HuH-7.5 (cell line): ENCODE data around the gene ETFA.

Experiments used
- DNase-seq: peaks from one replicate; pipeline ENCODE4 v3.0.0; 2011; ENCODE audit warnings: low spot score

The ETFA gene

GRCh38 chr15:76340198-76340802 is 29.0 kb upstream of the ETFA start:
- peak; percentile 45 for DNase-seq

GRCh38 chr15:76339305-76340197 is 28.3 kb upstream of the ETFA start:
- peak; percentile 24 for DNase-seq

DNA sequence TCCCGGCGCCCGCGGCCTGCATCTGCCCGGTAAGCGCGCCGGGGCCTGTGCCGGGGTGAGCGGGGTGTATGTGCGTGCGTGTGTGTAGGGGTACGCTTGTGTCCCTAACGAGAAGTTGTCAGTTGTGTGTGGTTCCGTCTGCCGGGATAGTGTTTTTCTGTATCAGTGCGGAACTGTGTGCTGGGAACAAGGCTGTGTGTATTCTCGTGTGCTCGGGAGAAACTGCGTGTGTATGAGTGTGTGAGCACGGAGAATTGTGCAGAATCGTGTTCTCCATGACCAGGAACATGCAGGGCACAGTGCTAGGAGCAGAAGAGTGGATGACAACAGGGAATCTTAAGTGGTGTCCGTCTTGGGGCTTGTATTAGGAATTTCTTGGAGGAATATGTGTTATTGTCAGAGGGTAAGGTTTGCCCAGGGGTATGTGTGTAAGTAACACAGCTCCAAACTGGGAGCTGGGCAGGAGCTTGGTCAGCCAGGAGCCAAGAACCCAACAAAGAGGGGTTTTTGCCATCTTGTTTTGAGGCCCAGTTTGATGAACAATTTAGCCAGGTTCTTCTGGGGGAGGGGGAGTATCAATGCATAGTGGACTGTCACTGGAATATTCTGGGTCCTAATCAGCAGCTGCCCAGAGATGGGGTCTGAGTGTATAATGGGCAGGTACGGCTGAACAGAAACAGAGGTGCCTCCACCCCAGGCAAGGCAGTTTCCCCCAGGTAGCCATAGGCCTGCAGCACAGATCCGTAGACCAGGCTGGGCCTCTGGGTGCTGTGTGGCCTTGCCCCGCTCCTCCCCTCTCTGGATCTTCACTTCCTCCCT is 27.4 kb upstream of the ETFA start:
- DNase-seq, result peak; percentile 39

DNA sequence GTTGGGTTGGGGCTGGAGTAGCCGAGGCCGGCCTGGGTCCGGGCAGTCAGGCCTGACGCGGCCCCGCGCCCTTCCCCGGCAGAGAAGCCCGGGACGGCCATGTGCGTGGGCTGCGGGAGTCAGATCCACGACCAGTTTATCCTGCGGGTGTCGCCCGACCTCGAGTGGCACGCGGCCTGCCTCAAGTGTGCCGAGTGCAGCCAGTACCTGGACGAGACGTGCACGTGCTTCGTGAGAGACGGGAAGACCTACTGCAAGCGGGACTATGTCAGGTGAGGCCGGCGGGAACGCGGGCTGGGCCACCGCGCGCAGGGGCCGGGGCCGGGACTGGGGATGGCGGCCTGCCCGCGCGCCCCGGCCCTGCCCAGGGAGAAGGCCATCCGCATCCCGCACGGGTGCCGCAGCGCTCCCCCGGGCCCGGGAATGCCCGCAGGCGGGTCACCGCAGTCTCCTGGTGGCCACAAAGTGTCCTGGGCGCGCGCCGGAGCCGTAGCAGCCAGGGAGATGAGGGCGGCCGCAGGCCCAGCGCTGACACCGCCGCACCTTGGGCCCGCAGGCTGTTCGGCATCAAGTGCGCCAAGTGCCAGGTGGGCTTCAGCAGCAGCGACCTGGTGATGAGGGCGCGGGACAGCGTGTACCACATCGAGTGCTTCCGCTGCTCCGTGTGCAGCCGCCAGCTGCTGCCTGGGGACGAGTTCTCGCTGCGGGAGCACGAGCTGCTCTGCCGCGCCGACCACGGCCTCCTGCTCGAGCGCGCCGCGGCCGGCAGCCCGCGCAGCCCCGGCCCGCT is 26.6 kb upstream of the ETFA start:
- peak; percentile 59 for DNase-seq

DNA sequence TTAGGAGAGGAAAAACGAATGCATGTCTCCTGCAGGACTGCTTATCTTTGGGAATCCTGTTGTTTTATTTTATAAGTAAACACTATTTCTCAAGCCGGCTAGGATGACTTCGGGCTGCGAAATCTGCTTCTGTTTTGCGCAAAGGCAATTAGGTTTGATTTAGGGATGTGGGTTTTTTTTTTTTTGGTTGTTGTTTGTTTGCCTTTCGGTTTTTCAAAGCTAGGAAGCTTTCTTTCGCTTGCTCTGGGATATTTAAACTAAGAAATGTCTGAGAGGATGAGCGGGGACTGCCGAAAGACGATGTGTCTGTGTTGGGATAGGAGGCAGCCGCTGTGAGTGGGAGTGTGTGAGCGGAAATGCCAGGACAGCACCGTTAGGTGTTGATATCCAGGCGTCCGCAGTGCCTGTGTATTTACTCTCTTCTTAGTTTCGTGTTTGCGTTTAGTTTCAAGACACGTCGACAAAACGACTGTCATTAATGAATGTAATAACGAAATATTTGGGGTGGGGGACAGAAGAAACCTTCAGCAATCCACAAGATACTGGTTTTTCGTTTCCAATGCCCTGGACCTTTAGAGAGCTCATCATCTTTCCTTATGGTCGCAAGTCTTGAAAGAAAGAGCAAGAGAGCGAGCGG is 25.9 kb upstream of the ETFA start:
- peak; percentile 98 for DNase-seq

DNA sequence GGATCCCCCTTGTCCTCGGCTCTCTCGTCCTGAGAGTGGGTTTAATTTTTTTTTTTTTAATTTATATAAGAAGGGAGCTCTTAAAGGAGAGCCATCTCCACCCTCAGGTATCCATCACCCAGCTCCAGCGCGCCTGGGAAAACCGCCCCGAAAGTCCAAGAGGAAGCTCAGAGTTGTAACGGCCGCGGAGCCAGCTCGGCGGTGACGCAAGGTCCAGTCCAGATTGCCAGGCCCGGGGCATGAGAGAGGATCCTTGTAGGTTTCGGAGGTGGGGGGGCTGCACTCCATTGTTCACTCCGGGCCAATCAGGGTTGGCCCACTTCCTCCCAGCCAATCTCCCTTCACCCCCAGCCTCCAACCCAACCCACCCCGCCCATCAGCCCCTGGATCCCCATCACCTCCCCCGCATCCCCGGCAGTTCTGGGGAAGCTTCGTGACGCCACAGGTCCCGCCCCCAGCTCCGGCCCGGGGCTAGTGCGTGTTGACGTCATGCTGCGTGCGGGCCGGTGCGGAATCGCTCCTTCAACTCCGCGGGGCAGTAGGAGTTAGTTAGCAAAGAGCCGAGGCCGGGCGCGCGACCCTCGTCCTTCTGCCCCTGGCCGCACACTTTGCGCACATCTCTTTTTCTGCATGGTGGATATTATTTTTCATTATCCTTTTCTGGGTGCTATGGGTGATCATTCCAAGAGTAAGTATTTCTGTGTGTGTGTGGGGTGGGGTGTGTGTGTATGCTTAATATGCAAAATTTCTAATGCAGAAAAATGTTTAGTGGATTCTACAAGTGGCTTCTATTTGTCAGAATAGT is 25.2 kb upstream of the ETFA start, which contains the start of gene ISL2:
Gene ISL2 (plus strand): TSS at position 520 of the 805 bp plus-strand sequence. CDS start 111 bp downstream, at position 631.
- DNase-seq, result peak; percentile 100

- peak; percentile 75 for DNase-seq
These were observed 24.3 kb upstream of the ETFA start for GRCh38 chr15:76335307-76336253.

GRCh38 chr15:76334438-76335306 is 23.4 kb upstream of the ETFA start:
- DNase-seq, result no peak

DNA sequence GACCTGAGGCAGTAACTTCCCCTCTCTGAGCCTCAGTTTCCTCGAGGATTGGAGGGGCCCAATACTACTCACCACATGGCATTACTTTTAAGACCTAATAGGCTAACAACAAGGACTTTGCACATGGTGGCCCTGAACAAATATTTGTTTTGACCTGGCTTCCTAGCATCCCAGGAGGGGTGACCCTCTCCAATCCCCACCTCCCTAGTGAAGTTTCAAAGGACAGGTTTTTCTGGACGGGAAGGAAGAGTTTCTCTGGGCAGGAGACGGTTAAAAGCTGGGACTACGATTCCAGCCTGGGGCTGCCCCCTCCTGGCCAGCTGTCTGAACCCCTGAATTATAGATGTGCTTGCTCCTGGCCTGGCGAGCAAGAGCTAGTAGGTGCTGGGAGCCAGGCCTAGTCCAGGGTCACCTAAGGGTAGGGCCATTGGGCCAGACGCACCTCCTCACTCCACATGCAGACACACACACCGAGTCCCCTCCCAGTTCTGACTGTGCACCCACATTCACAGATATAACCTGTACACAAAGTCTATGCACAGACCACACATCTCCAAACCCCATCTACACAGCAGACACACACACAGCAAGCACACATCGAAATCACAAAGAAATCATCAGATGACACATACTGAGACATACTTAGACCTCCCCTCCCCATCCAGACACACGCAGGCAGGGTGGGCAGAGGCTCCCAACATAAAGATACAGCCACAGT is 22.6 kb upstream of the ETFA start:
- DNase-seq, result peak; percentile 88

DNA sequence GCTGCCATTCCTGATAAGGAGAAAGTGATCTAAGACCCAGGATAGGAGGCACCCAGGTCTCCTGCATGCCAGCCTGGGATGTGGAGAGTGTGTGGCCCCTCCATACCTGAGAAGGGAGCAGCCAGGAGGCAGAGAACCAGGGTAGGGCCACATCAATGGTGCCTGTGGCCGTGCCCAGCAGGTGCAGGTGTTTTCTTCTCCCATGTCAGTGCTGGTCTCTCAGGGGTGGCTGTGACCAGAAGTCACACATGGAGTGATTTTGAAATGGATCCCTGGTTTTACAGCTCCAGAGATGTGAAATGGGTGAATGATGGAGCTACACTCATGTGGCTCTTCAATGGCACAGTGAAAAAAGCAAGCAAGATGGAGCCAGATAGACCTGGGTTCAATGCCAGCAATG is 22.0 kb upstream of the ETFA start:
- no peak for DNase-seq

DNA sequence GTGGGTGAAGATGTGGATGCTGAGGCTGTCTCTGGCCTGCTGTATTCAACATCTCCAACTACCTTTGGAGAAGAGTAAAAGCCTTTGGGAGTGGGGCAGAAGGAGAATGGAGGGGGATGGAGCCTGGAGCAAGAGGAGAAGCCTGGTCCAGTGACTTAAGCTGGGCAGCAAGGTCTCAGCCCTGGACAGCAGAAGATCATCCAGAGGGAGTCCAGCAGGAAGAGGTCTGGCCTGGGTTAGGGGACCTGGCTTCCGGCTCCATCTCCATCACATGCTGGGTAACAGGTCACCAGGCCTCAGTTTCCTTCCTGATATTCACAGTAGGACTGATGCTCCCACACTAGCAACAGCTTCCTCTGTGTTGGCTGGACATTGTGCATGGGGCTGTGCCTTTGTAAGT is 21.5 kb upstream of the ETFA start:
- DNase-seq, result no peak

DNA sequence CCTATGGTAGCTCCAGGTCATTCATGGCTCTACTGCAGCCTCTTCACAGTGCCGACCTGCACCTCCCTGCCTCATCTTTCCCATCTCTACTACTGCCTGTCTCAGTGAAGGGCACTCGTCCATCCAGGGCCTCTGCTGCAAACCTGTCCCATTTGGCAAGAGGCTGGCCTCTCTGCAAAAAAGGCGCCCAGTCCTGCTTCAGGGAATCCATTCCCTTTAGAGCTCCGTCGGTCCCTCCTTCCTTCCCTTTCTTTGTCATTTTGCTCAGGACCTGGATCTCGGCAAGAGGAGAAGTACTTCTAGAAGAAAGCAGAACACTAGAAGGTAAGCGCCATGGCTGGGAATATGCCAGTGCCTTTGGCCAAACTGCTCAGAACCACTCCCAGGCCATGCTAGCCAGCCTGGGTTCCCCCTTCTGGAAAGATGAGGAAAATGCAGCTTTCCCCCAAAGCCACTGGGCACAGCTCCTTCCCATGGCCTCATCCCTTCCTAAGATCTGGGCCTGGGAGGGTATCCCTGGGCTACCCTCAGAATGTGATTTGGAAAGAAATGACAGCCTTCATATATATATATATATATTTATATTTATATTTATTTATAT is 18.9 kb upstream of the ETFA start:
- DNase-seq, result peak; percentile 67

DNA sequence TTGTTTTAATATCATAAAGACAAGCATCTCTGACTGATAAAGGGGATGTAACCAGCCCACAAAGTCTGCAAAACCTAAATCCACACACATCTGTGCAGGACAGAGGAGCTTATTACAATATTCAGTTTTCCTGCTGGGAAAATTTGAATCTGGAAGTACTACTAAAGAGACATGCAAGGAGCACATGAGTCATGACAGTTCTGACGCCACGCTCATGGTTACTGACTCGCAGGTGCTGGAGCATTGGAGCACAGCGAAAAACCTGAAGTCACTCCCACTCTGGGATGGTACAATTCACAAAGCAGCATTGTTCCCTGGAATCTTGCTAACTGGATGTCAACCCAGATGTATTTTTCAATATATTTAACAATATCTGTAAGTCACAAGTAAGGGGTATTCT is 17.7 kb upstream of the ETFA start:
- no peak for DNase-seq

DNA sequence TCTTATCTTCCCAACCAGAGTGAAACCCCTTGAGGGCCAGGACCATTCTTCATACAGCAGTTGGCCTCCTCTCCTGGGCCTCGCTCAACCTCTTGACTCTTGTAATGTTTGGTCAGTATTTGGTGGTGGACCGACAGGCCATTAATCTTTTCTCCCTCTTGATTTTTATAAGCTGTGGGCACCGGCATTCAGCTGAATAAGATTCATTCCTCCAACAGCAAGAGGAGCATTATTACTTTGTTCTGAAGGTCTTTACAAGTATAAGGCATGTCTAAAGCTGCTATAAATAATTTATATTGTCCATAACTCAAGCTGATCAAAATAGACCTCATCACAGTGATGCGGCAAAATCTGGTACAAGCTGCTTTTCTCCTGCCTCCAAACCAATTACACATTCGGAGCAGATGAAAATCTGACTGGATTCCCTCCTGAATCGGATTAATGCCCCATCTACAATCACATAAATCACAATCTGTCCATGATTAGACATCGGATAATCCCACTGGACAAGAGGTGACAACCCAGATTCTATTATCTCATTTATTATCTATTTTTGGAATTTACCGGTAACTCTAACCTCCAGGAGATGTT is 16.9 kb upstream of the ETFA start:
- DNase-seq, result no peak

- DNase-seq, result no peak
These were observed 16.2 kb upstream of the ETFA start for GRCh38 chr15:76327191-76328105.

- no peak for DNase-seq
These were observed 14.4 kb upstream of the ETFA start for GRCh38 chr15:76325704-76326103.
